GM23338 (cell line): ENCODE data around the gene ZBTB8OS. TPM values are rescaled to one million over a fixed set of nuclear protein-coding genes. Genes with fewer than 3 reads are reported as not detected.

Experiments used
- CTCF ChIP-seq, 2 experiments: fragments of 200-600 bp in 1 of 2; sonication (generic) in 1 of 2; conservative IDR thresholded peaks; 2 replicates each; pipeline versions ENCODE4 v1.5.1 to v1.6.1; 2016 to 2017; ENCODE audit warnings: antibody characterized with exemption in 2 of 2, low read depth in 2 of 2, mild to moderate bottlenecking in 2 of 2, moderate library complexity in 1 of 2
- EZH2phosphoT487 ChIP-seq: fragments of 200-600 bp; sonication (generic); IDR thresholded peaks from one replicate; pipeline ENCODE4 v1.8.1; 2018; ENCODE audit warnings: antibody characterized with exemption; ENCODE audit not compliant: unreplicated experiment
- JUNB ChIP-seq: IDR thresholded peaks from one replicate; pipeline ENCODE4 v1.6.1; 2016; ENCODE audit warnings: antibody characterized with exemption; ENCODE audit not compliant: unreplicated experiment
- REST ChIP-seq: IDR thresholded peaks from one replicate; pipeline ENCODE4 v1.6.1; 2018; ENCODE audit warnings: antibody characterized with exemption; ENCODE audit not compliant: unreplicated experiment
- STAT1 ChIP-seq: IDR thresholded peaks from one replicate; pipeline ENCODE4 v1.6.1; 2016; ENCODE audit warnings: antibody characterized with exemption; ENCODE audit not compliant: unreplicated experiment
- ZNF462 ChIP-seq: fragments of 250-450 bp; sonication (Bioruptor Pico); IDR thresholded peaks from 2 replicates; pipeline ENCODE4 v1.5.0; 2020; ENCODE audit warnings: mild to moderate bottlenecking, moderate library complexity
- polyA plus RNA-seq: library from polyadenylated mRNA; unstranded; fragments of >200 nt; fragmentation: Nextera tagmentation; extraction: Ambion mirVana; gene quantifications from 2 replicates; pipeline ENCODE4 v1.2.1, GENCODE V29; 2016
- total RNA-seq: library from RNA; depleted of rRNA; stranded (reverse); fragments of >200 nt; shearing (Covaris generic); gene quantifications from 2 replicates; pipeline ENCODE4 v1.2.3, GENCODE V29; 2014

Gene ZBTB8OS
- total and polyA plus RNA-seq, 2 experiments from 2014 or later, result 22.0 to 159 TPM

GRCh38 chr1:32651461-32652073 lies 1.2 kb upstream of the ZBTB8OS start (continued):
- TF ChIP-seq ZNF462 (CRISPR knock-in tag) (no peak), CTCF (conservative IDR thresholded peaks at IDR 0.05; ENCODE audit: low read depth in 2 of 2) (no peak), REST (no peak), EZH2phosphoT487 (no peak), JUNB (no peak), STAT1 (no peak)
